ENCODE measurements around the gene ICAM3. TPM values are rescaled to one million over a fixed set of nuclear protein-coding genes. Genes with fewer than 3 reads are reported as not detected.
"Not testable (repeated sequence)": the region's sequence is repeated elsewhere in the genome, so short reads cannot be mapped to it uniquely, and the experiment has no call there.

Gene ICAM3
- 5.0 and 7.4 TPM in 2 replicates for total RNA-seq (2014; rRNA removed; shearing (Covaris generic))
- polyA plus RNA-seq (2014; cell fraction: nucleus; rRNA removed), result 2.2 and 6.8 TPM in 2 replicates

DNA sequence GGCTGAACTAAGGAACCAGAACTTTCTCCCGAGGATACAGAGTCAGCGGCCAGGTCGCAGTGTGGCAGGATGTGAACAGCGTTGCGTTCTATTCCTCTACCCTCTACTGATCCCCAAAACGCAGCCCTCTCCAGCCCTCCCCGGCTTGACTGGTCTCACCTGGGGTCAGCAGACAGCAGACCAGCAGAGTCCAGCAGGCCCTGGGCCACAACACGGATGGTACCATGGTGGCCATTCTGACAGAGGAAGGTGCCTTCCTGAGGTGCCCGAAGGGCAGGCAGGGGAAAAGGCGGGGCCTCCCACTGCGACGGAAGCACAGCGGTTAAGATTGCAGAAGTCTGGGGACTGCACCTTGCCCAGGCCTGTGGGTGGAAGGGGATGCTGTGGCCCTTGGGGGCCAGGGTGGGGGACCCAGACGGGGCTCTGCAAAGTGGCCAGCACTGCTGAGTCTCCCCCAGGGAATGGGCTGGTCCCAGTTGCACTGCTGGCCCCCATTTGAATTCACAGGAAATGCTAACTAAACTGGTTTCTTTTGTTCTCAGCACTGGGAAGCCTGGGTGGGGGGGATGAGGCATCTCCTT lies at the start of gene ICAM3:
Gene ICAM3, minus strand, starts transcription at position 245 of the 581 bp plus-strand sequence. Its CDS starts 10 bp downstream, at position 235.
- DNase-seq (ENCODE audit: extremely low read depth, low read depth), result no peak

DNA sequence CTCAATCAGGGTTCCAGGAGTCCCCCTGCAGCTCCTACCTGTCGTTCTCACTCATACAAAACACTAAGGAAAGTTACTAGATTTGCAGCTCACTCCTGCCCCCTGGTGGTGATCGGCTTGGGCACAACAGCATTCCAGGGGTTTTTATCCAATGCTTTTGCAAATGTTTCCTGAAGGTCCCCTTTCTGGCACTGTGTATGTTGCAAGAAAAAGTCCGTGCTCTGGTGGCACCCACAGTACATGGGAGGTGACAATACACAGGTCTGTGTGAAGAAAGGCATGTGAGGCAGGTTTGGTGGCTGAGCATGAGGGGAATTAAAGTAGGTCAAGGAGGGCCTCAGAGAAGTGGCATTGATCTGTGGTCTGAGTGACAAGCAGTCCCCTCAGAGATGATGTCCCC lies 49.5 kb upstream of the ICAM3 start:
- DNase-seq (ENCODE audit: extremely low read depth, low read depth), result peak; percentile 67

- DNase-seq (ENCODE audit: extremely low read depth, low read depth), result no peak
Observed at GRCh38 chr19:10384580-10384979, 45.2 kb upstream of the ICAM3 start.

DNA sequence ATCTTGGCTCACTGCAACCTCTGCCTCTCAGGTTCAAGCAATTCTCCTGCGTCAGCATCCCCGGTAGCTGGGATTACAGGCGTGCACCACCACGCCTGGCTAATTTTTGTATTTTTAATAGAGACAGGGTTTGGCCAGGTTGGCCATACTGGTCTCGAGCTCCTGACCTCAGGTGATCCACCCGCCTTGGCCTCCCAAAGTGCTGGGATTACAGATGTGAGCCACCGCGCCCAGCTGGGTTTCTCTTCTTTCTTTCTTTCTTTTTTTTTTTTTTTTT lies 43.7 kb upstream of the ICAM3 start:
- not testable (repeated sequence) for DNase-seq (ENCODE audit: extremely low read depth, low read depth)

DNA sequence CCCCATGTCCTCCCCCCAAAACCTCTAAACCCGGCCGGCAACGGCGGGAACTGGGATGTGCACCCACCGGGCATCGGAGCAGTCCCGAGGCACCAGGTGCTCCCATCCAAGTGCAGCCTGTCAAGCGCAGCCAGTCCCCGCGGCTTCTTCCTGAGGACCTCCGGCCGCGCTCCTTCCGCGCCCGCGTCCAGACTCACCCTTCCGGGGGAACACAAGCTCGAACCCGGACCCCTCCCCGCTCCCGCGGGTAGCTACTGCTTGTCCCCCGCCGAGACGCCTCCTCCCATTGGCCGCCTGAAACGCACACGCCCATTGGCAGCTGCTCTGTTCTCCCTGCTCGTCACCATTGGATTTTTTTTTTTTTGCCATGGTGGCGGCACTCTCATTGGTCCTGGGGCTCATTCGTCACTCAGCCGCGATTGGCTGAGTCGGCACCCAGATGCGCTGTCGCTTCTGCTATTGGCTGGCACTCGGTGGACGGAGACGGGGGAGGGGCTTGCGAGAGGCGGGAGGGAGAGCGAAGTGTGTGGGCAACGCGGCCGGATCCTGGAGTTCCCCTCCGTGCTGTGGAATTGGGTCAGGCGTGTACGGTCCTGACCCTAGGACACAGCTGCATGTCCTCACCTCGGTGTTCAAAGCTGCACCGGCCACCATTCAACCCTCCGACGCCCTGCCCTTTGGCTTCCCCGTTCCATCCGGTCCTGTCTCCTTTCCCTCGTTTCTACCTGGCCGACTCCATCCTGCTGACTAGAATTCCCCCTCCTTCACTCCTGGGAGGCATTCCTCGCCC lies 41.1 kb upstream of the ICAM3 start, which contains the start of gene TYK2:
Gene TYK2, minus strand, starts transcription at position 260 of the 790 bp plus-strand sequence. CDS start 2,166 bp downstream, outside the sequence.
- peak; percentile 98 for DNase-seq (ENCODE audit: extremely low read depth, low read depth)

- DNase-seq (ENCODE audit: extremely low read depth, low read depth), result no peak
Observed at GRCh38 chr19:10379880-10380312, 40.5 kb upstream of the ICAM3 start.

GRCh38 chr19:10378124-10378523 lies 38.7 kb upstream of the ICAM3 start:
- no peak for DNase-seq (ENCODE audit: extremely low read depth, low read depth)

DNA sequence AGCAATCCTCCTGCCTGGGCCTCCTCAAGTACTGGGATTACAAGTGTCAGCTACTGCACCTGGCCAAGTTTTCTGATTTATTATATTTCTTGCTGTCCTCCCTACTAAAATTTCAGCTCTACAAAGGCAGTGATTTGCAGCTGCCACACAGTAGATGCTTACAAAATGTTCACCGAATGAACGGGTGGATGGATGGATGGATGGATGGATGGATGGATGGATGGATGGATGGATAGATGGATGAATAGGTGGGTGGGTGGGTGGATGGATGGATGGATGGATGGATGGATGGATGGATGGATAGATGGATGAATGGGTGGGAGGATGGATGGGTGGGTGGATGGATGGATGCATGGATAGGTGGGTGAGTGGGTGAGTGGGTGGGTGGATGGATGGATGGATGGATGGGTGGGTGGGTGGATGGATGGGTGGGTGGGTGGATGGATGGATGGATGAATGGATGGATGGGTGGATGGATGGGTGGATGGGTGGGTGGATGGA lies 37.8 kb upstream of the ICAM3 start:
- DNase-seq (ENCODE audit: extremely low read depth, low read depth), result not testable (repeated sequence)

GRCh38 chr19:10374931-10375330 lies 35.5 kb upstream of the ICAM3 start:
- no peak for DNase-seq (ENCODE audit: extremely low read depth, low read depth)

- DNase-seq (ENCODE audit: extremely low read depth, low read depth), result no peak
Observed at GRCh38 chr19:10372690-10373089, 33.3 kb upstream of the ICAM3 start.

- DNase-seq (ENCODE audit: extremely low read depth, low read depth), result no peak
Observed at GRCh38 chr19:10368101-10368803, 28.8 kb upstream of the ICAM3 start.

DNA sequence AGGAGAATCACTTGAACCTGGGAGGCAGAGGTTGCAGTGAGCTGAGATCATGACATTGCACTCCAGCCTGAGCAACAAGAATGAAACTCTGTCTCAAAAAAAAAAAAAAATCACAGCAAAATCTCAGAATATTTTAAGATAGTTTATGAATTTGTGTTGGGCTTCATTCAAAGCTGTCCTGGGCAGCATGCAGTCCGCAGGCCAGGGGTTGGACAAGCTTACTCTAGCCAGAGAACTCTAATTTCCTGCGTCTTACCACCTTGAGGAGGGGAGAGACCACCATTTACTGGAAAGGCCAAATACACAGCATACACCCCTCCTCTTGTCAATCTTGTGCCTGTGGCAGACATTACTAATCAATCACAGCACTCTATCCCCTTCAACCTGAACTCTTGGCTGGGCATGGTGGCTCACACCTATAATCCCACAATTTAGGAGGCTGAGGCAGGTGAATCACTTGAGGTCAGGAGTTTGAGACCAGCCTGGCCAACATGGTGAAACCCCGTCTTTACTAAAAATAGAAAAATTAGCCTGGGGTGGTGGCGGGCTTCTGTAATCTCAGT lies 27.6 kb upstream of the ICAM3 start:
- DNase-seq (ENCODE audit: extremely low read depth, low read depth), result not testable (repeated sequence)

DNA sequence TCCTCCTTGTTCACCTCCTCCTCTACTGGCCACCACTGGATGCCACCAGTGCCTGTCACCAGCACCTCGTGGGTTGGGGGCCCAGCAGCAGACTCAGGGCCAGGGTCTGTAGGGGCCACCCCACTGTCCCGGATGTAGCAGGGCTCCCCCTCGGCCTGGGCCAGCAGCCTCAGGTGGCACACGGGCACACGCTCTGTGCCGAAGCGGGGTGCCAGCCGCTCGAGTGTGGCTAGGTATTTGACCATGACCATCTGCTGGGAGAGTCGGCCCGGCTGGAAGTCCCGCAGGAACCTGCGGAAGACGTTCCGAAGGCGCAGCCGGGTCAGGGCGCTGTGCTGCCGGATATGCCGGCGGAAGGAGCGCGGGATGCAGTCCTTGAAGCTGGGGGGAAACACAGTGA lies 26.1 kb upstream of the ICAM3 start:
- no peak for DNase-seq (ENCODE audit: extremely low read depth, low read depth)

- no peak for DNase-seq (ENCODE audit: extremely low read depth, low read depth)
Observed at GRCh38 chr19:10364644-10365043, 25.2 kb upstream of the ICAM3 start.

- no peak for DNase-seq (ENCODE audit: extremely low read depth, low read depth)
Observed at GRCh38 chr19:10363789-10364281, 24.4 kb upstream of the ICAM3 start.

GRCh38 chr19:10362259-10362658 lies 22.8 kb upstream of the ICAM3 start:
- DNase-seq (ENCODE audit: extremely low read depth, low read depth), result no peak

- no peak for DNase-seq (ENCODE audit: extremely low read depth, low read depth)
Observed at GRCh38 chr19:10361569-10362011, 22.2 kb upstream of the ICAM3 start.

DNA sequence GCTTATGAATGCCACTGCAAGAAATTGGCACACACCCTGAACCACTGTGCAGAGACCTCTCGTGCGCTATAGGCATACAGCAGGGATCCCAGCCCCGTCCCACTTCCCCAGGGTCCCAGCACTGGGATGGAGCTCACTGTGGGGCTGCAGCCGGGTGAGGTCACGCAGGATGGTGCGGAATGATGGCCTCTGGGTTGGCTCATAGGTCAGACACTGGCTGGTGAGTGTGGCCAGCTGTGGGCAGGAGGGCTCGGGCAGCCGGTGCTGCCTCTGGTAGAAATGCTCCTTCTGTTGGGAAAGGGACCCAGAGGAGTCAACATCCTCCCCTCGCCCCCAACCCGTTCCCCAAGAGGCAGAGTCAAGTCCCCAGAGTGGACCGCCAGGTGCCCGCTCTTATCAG lies 17.0 kb upstream of the ICAM3 start:
- no peak for DNase-seq (ENCODE audit: extremely low read depth, low read depth)

- no peak for DNase-seq (ENCODE audit: extremely low read depth, low read depth)
Observed at GRCh38 chr19:10353793-10354391, 14.5 kb upstream of the ICAM3 start.
